ENCODE measurements around the gene ASAP2. TPM values are rescaled to one million over a fixed set of nuclear protein-coding genes. Genes with fewer than 3 reads are reported as not detected.

The ASAP2 gene
- total RNA-seq, 1 experiment from 2014 or later, result 12.6 TPM

- H3K4ac ChIP-seq (ENCODE audit: low read depth, low read length), result no peak overlapping the region
- no peaks in the 10 kb centered on the region for H3K27me3 ChIP-seq (ENCODE audit: insufficient read depth, low read length)
- H3K23ac ChIP-seq (ENCODE audit: insufficient read length, low read depth, low read length), result no peak overlapping the region
- H4K91ac ChIP-seq (ENCODE audit: insufficient read length, low read depth, low read length), result no peak overlapping the region
- H3K23me2 ChIP-seq (ENCODE audit: insufficient read length, low read depth, low read length, poor library complexity, severe bottlenecking), result no peaks in the 10 kb centered on the region
- Mint-ChIP-seq H3K9me3 (no peaks in the 10 kb centered on the region), H3K27ac (peak overlapping the region in 2 of 3 experiments; percentile 84 to 88; a peak in 3 of 7 replicates), H3K27me3 (ENCODE audit: low read depth) (peaks cover 1% of the 10 kb centered on the region; the same call in 1 of the 2 replicates), H3K4me1 (peaks cover 45 to 59% of the 10 kb centered on the region in 2 experiments), H3K4me3 (no peak overlapping the region), H3K36me3 (ENCODE audit: insufficient read depth in 1 of 3, low read depth in 3 of 3) (peaks cover 0 to 8% (median 0%) of the 10 kb centered on the region in 3 experiments; a peak in 1 of 7 replicates)
- no peak for TF ChIP-seq CTCF (conservative IDR thresholded peaks at IDR 0.05)
- H2BK12ac ChIP-seq (ENCODE audit: insufficient read length, low read depth, low read length), result no peak overlapping the region
- H4K20me1 ChIP-seq (ENCODE audit: control insufficient read depth, insufficient read depth, insufficient read length), result no peaks in the 10 kb centered on the region
- DNase-seq, result peak; percentile 46
- H2AK5ac ChIP-seq (ENCODE audit: insufficient read length, low read length), result no peak overlapping the region
- no peaks in the 10 kb centered on the region for H3K4me1 ChIP-seq (ENCODE audit: insufficient read depth, low read length)
- no peak overlapping the region for H2BK5ac ChIP-seq (ENCODE audit: insufficient read length, low read length)
- no peak overlapping the region for H3K27ac ChIP-seq (ENCODE audit: insufficient read length, low read depth, low read length)
- WGBS (ENCODE audit: extremely low coverage, insufficient read length, low lambda C conversion rate), result no CpG with 5 or more reads among the region's 2 CpGs
- H3K79me1 ChIP-seq (ENCODE audit: insufficient read depth, low read depth, low read length, poor library complexity, severe bottlenecking), result no peaks in the 10 kb centered on the region
- H2BK15ac ChIP-seq (ENCODE audit: low read depth, low read length), result no peak overlapping the region
- no peak overlapping the region for H3T11ph ChIP-seq (ENCODE audit: low read length)
- no peak overlapping the region for H3K18ac ChIP-seq (ENCODE audit: insufficient read length, low read depth, low read length)
- H3K4me2 ChIP-seq (ENCODE audit: insufficient read depth, insufficient read length, low read length), result no peak overlapping the region
- H2BK20ac ChIP-seq (ENCODE audit: low read depth, low read length, poor library complexity, severe bottlenecking), result no peak overlapping the region
- no peak overlapping the region for H3K56ac ChIP-seq (ENCODE audit: insufficient read length, low read depth, low read length)
- no peak overlapping the region for H3K14ac ChIP-seq (ENCODE audit: insufficient read depth, low read length)
- H4K5ac ChIP-seq (ENCODE audit: insufficient read length, low read depth, low read length), result no peak overlapping the region
- no peak overlapping the region for H4K8ac ChIP-seq (replicated peaks; ENCODE audit: insufficient read length, low read depth, low read length)
- H2BK120ac ChIP-seq (ENCODE audit: low read depth, low read length, poor library complexity, severe bottlenecking), result no peak overlapping the region
- H3K9me3 ChIP-seq (ENCODE audit: control insufficient read depth, low read depth, low read length), result no peaks in the 10 kb centered on the region
- 0 out of 2 replicates have a peak, but pooled peaks cover 2% of the 10 kb centered on the region for H3K79me2 ChIP-seq (ENCODE audit: insufficient read depth, low read length)
- H2AFZ ChIP-seq (ENCODE audit: low read length), result no peak overlapping the region
- H3K9ac ChIP-seq (ENCODE audit: extremely low read depth, insufficient read length, low read length), result no peak overlapping the region
Observed at GRCh38 chr2:9256570-9257043, 50.0 kb downstream of the ASAP2 start.

Measured in H9 (cell line).